ENCODE data around the gene ARMH4.

ARMH4 gene

GRCh38 chr14:58055497-58056010 is 96.5 kb downstream of the ARMH4 start:
- Mint-ChIP-seq H3K4me1 (no peaks in the 10 kb centered on the region), H3K27me3 (peaks cover 45% of the 10 kb centered on the region), H3K9me3 (no peaks in the 10 kb centered on the region), H3K27ac (ENCODE audit: low read depth) (no peak overlapping the region), H3K4me3 (no peak overlapping the region), H3K36me3 (ENCODE audit: insufficient read depth) (no peaks in the 10 kb centered on the region)
- DNase-seq (ENCODE audit: low spot score in 2 of 2) = no peak
- no peak for ATAC-seq (replicated peaks; ENCODE audit: extremely low read depth, poor library complexity, severe bottlenecking)

GRCh38 chr14:58054100-58054499 is 97.9 kb downstream of the ARMH4 start:
- no peak for ATAC-seq (replicated peaks; ENCODE audit: extremely low read depth, poor library complexity, severe bottlenecking)
- no peak for DNase-seq (ENCODE audit: low spot score in 2 of 2)

GRCh38 chr14:58048219-58048618 is 103.8 kb downstream of the ARMH4 start:
- Mint-ChIP-seq H3K27me3 (peaks cover 13% of the 10 kb centered on the region), H3K4me1 (no peaks in the 10 kb centered on the region), H3K36me3 (ENCODE audit: insufficient read depth) (no peaks in the 10 kb centered on the region), H3K27ac (ENCODE audit: low read depth) (no peak overlapping the region), H3K4me3 (no peak overlapping the region), H3K9me3 (peaks cover 6% of the 10 kb centered on the region)
- DNase-seq (ENCODE audit: low spot score in 2 of 2) (no peak), ATAC-seq (replicated peaks; ENCODE audit: extremely low read depth, poor library complexity, severe bottlenecking) (no peak)

More at GRCh38 chr14:58054100-58054499, 97.9 kb downstream of the ARMH4 start:
- Mint-ChIP-seq H3K36me3 (ENCODE audit: insufficient read depth) (no peaks in the 10 kb centered on the region), H3K9me3 (no peaks in the 10 kb centered on the region), H3K4me1 (no peaks in the 10 kb centered on the region), H3K27ac (ENCODE audit: low read depth) (no peak overlapping the region), H3K27me3 (peaks cover 43% of the 10 kb centered on the region), H3K4me3 (no peak overlapping the region)

- H3K27ac Mint-ChIP-seq (ENCODE audit: low read depth) = no peak overlapping the region
- DNase-seq (ENCODE audit: low spot score in 2 of 2) (no peak), ATAC-seq (replicated peaks; ENCODE audit: extremely low read depth, poor library complexity, severe bottlenecking) (no peak)
- H3K27me3 Mint-ChIP-seq = peaks cover 22% of the 10 kb centered on the region
- no peaks in the 10 kb centered on the region for H3K9me3 Mint-ChIP-seq
- H3K36me3 Mint-ChIP-seq (ENCODE audit: insufficient read depth) = no peaks in the 10 kb centered on the region
- H3K4me3 Mint-ChIP-seq = no peak overlapping the region
- no peaks in the 10 kb centered on the region for H3K4me1 Mint-ChIP-seq
These were observed 124.1 kb downstream of the ARMH4 start for GRCh38 chr14:58027904-58028303.

GRCh38 chr14:58026967-58027366 is 125.0 kb downstream of the ARMH4 start:
- Mint-ChIP-seq H3K27ac (ENCODE audit: low read depth) (no peak overlapping the region), H3K27me3 (peaks cover 18% of the 10 kb centered on the region), H3K9me3 (no peaks in the 10 kb centered on the region), H3K36me3 (ENCODE audit: insufficient read depth) (no peaks in the 10 kb centered on the region), H3K4me3 (no peak overlapping the region), H3K4me1 (no peaks in the 10 kb centered on the region)
- DNase-seq (ENCODE audit: low spot score in 2 of 2) = no peak
- no peak for ATAC-seq (replicated peaks; ENCODE audit: extremely low read depth, poor library complexity, severe bottlenecking)

- DNase-seq (ENCODE audit: low spot score in 2 of 2) (no peak), ATAC-seq (replicated peaks; ENCODE audit: extremely low read depth, poor library complexity, severe bottlenecking) (no peak)
- Mint-ChIP-seq H3K27ac (ENCODE audit: low read depth) (no peak overlapping the region), H3K27me3 (peaks cover 13% of the 10 kb centered on the region), H3K36me3 (ENCODE audit: insufficient read depth) (no peaks in the 10 kb centered on the region), H3K4me3 (no peak overlapping the region), H3K9me3 (no peaks in the 10 kb centered on the region), H3K4me1 (no peaks in the 10 kb centered on the region)
These were observed 125.8 kb downstream of the ARMH4 start for GRCh38 chr14:58026219-58026618.

GRCh38 chr14:58014778-58015177 is 137.2 kb downstream of the ARMH4 start:
- no peaks in the 10 kb centered on the region for H3K4me1 Mint-ChIP-seq
- DNase-seq (ENCODE audit: low spot score in 2 of 2) (no peak), ATAC-seq (replicated peaks; ENCODE audit: extremely low read depth, poor library complexity, severe bottlenecking) (no peak)
- no peak overlapping the region for H3K4me3 Mint-ChIP-seq
- H3K9me3 Mint-ChIP-seq = no peaks in the 10 kb centered on the region
- H3K27ac Mint-ChIP-seq (ENCODE audit: low read depth) = no peak overlapping the region
- peaks cover 6% of the 10 kb centered on the region for H3K36me3 Mint-ChIP-seq (ENCODE audit: insufficient read depth)
- H3K27me3 Mint-ChIP-seq = peaks cover 7% of the 10 kb centered on the region

GRCh38 chr14:58002618-58003017 is 149.4 kb downstream of the ARMH4 start:
- Mint-ChIP-seq H3K27me3 (peaks cover 26% of the 10 kb centered on the region), H3K4me1 (no peaks in the 10 kb centered on the region), H3K9me3 (no peaks in the 10 kb centered on the region)

GRCh38 chr14:57999979-58000378 is 152.0 kb downstream of the ARMH4 start:
- DNase-seq (ENCODE audit: low spot score in 2 of 2) (no peak), ATAC-seq (replicated peaks; ENCODE audit: extremely low read depth, poor library complexity, severe bottlenecking) (no peak)
- no peak overlapping the region for H3K4me3 Mint-ChIP-seq
- H3K27me3 Mint-ChIP-seq = peaks cover 26% of the 10 kb centered on the region
- H3K4me1 Mint-ChIP-seq = no peaks in the 10 kb centered on the region
- H3K27ac Mint-ChIP-seq (ENCODE audit: low read depth) = no peak overlapping the region
- no peaks in the 10 kb centered on the region for H3K36me3 Mint-ChIP-seq (ENCODE audit: insufficient read depth)
- H3K9me3 Mint-ChIP-seq = no peaks in the 10 kb centered on the region

More at GRCh38 chr14:58002618-58003017, 149.4 kb downstream of the ARMH4 start:
- Mint-ChIP-seq H3K36me3 (ENCODE audit: insufficient read depth) (no peaks in the 10 kb centered on the region), H3K27ac (ENCODE audit: low read depth) (no peak overlapping the region), H3K4me3 (no peak overlapping the region)
- DNase-seq (ENCODE audit: low spot score in 2 of 2) = no peak
- no peak for ATAC-seq (replicated peaks; ENCODE audit: extremely low read depth, poor library complexity, severe bottlenecking)

- Mint-ChIP-seq H3K36me3 (ENCODE audit: insufficient read depth) (no peaks in the 10 kb centered on the region), H3K9me3 (no peaks in the 10 kb centered on the region), H3K27me3 (peaks cover 26% of the 10 kb centered on the region), H3K27ac (ENCODE audit: low read depth) (no peak overlapping the region), H3K4me3 (no peak overlapping the region), H3K4me1 (no peaks in the 10 kb centered on the region)
- no peak for ATAC-seq (replicated peaks; ENCODE audit: extremely low read depth, poor library complexity, severe bottlenecking)
- no peak for DNase-seq (ENCODE audit: low spot score in 2 of 2)
These were observed 152.5 kb downstream of the ARMH4 start for GRCh38 chr14:57999471-57999870.

- Mint-ChIP-seq H3K27ac (ENCODE audit: low read depth) (no peak overlapping the region), H3K9me3 (no peaks in the 10 kb centered on the region), H3K27me3 (peaks cover 26% of the 10 kb centered on the region), H3K4me1 (no peaks in the 10 kb centered on the region), H3K4me3 (no peak overlapping the region), H3K36me3 (ENCODE audit: insufficient read depth) (no peaks in the 10 kb centered on the region)
- DNase-seq (ENCODE audit: low spot score in 2 of 2) (no peak), ATAC-seq (replicated peaks; ENCODE audit: extremely low read depth, poor library complexity, severe bottlenecking) (no peak)
These were observed 153.2 kb downstream of the ARMH4 start for GRCh38 chr14:57998766-57999165.

- H3K27ac Mint-ChIP-seq (ENCODE audit: low read depth) = no peak overlapping the region
- no peaks in the 10 kb centered on the region for H3K4me1 Mint-ChIP-seq
- peaks cover 9% of the 10 kb centered on the region for H3K27me3 Mint-ChIP-seq
- ATAC-seq (replicated peaks; ENCODE audit: extremely low read depth, poor library complexity, severe bottlenecking) (no peak), DNase-seq (ENCODE audit: low spot score in 2 of 2) (no peak)
- no peaks in the 10 kb centered on the region for H3K36me3 Mint-ChIP-seq (ENCODE audit: insufficient read depth)
- no peaks in the 10 kb centered on the region for H3K9me3 Mint-ChIP-seq
- no peak overlapping the region for H3K4me3 Mint-ChIP-seq
These were observed 160.7 kb downstream of the ARMH4 start for GRCh38 chr14:57991353-57991752.

- Mint-ChIP-seq H3K4me1 (no peaks in the 10 kb centered on the region), H3K36me3 (ENCODE audit: insufficient read depth) (no peaks in the 10 kb centered on the region), H3K9me3 (no peaks in the 10 kb centered on the region), H3K27me3 (peaks cover 21% of the 10 kb centered on the region), H3K27ac (ENCODE audit: low read depth) (no peak overlapping the region), H3K4me3 (no peak overlapping the region)
- no peak for DNase-seq (ENCODE audit: low spot score in 2 of 2)
- ATAC-seq (replicated peaks; ENCODE audit: extremely low read depth, poor library complexity, severe bottlenecking) = no peak
These were observed 163.6 kb downstream of the ARMH4 start for GRCh38 chr14:57988445-57988844.
